ENCODE results near the gene REX1BD.

REX1BD gene

GRCh38 chr19:18603958-18604819 lies 15.6 kb downstream of the REX1BD start:
- no peak for DNase-seq

- DNase-seq: no peak
Measured at GRCh38 chr19:18604820-18605159, 16.2 kb downstream of the REX1BD start.

- no peak for DNase-seq
Measured at GRCh38 chr19:18605196-18605545, 16.6 kb downstream of the REX1BD start.

- DNase-seq: no peak
Measured at GRCh38 chr19:18605546-18606280, 17.1 kb downstream of the REX1BD start.

- no peak for DNase-seq
Measured at GRCh38 chr19:18606281-18607225, 18.0 kb downstream of the REX1BD start, which contains the start of gene CRLF1. TSS of gene CRLF1 (minus strand) at chr19:18606799. CDS start at chr19:18606656, 143 bp downstream.

GRCh38 chr19:18607226-18608101 lies 18.9 kb downstream of the REX1BD start:
- DNase-seq: peak; percentile 37

GRCh38 chr19:18608102-18608804 lies 19.7 kb downstream of the REX1BD start:
- DNase-seq: no peak

- no peak for DNase-seq
Measured at GRCh38 chr19:18608805-18609716, 20.5 kb downstream of the REX1BD start.

GRCh38 chr19:18609717-18610051 lies 21.1 kb downstream of the REX1BD start:
- no peak for DNase-seq

- no peak for DNase-seq
Measured at GRCh38 chr19:18610245-18610555, 21.6 kb downstream of the REX1BD start.

- no peak for DNase-seq
Measured at GRCh38 chr19:18610556-18611326, 22.1 kb downstream of the REX1BD start.

GRCh38 chr19:18611327-18612050 lies 22.9 kb downstream of the REX1BD start:
- DNase-seq: peak; percentile 25

GRCh38 chr19:18612051-18612771 lies 23.6 kb downstream of the REX1BD start:
- DNase-seq: no peak

GRCh38 chr19:18612772-18613588 lies 24.4 kb downstream of the REX1BD start, which contains the start of gene TMEM59L:
TSS of gene TMEM59L (plus strand) at chr19:18612870. CDS start at chr19:18612959, 89 bp downstream.
- DNase-seq: peak; percentile 58

GRCh38 chr19:18613589-18614234 lies 25.1 kb downstream of the REX1BD start:
- DNase-seq: no peak

GRCh38 chr19:18616023-18616422 lies 27.4 kb downstream of the REX1BD start:
- no peak for DNase-seq

- no peak for DNase-seq
Measured at GRCh38 chr19:18617562-18617961, 29.0 kb downstream of the REX1BD start.

All from activated naive CD4-positive, alpha-beta T cell treated with Interleukin-2 at 50 U/mL for 16 hours (primary cell).